ENCODE data around the gene CRYAA. TPM values are rescaled to one million over a fixed set of nuclear protein-coding genes. Genes with fewer than 3 reads are reported as not detected.
A peak's percentile ranks its signal among the peaks of the same experiment; 100 is the strongest.
"Not testable (repeated sequence)": the region's sequence is repeated elsewhere in the genome, so short reads cannot be mapped to it uniquely, and the experiment has no call there.

The CRYAA gene
- total and polyA plus RNA-seq, 2 of the 8 experiments (the other 6 are each of a cell fraction or from before 2014, with no cell fraction given), result not detected

- H3K79me1 ChIP-seq (ENCODE audit: low read depth, low read length); FAIRE-seq; POLR2A ChIA-PET (ENCODE audit: partially characterized antibody); H4K8ac ChIP-seq (ENCODE audit: extremely low read depth, insufficient read depth, low read length); H3K56ac ChIP-seq (replicated peaks; ENCODE audit: insufficient read length, low read depth, low read length); H3K14ac ChIP-seq (ENCODE audit: insufficient read length); DNase-seq (ENCODE audit: low read depth in 1 of 2, low spot score in 2 of 2); H3K4me1 ChIP-seq (replicated peaks in 1 of 4; ENCODE audit: control insufficient read depth in 3 of 4, insufficient read depth in 4 of 4, low read length in 3 of 4); H3K18ac ChIP-seq (ENCODE audit: extremely low read depth, low read length); H3K4ac ChIP-seq (replicated peaks; ENCODE audit: insufficient read length, low read depth, low read length); H3K4me3 ChIP-seq (ENCODE audit: extremely low read depth in 1 of 4, insufficient read depth in 2 of 4, low read depth in 3 of 4, low read length in 4 of 4); H2BK120ac ChIP-seq (replicated peaks; ENCODE audit: low read depth, low read length); H3K27ac ChIP-seq (ENCODE audit: low read depth, low read length); H3K4me2 ChIP-seq (ENCODE audit: insufficient read depth in 1 of 2, low read depth in 2 of 2, low read length in 2 of 2); H3K79me2 ChIP-seq (ENCODE audit: control insufficient read depth in 1 of 2, insufficient read depth in 2 of 2, low read length in 2 of 2); H3K9ac ChIP-seq (replicated peaks in 1 of 4; ENCODE audit: extremely low read depth in 1 of 4, low read depth in 3 of 4, low read length in 3 of 4); H3K36me3 ChIP-seq (ENCODE audit: control insufficient read depth in 2 of 4, insufficient read depth in 4 of 4, low read length in 3 of 4); H2BK15ac ChIP-seq (ENCODE audit: low read length); H4K91ac ChIP-seq (replicated peaks; ENCODE audit: insufficient read length, low read length); H2AK5ac ChIP-seq (ENCODE audit: low read depth, low read length); H4K20me1 ChIP-seq (replicated peaks in 1 of 2; ENCODE audit: control insufficient read depth in 1 of 2, insufficient read depth in 2 of 2, low read length in 2 of 2); H2BK12ac ChIP-seq (ENCODE audit: low read depth, low read length); H3K9me3 ChIP-seq (ENCODE audit: insufficient read depth in 2 of 2, low read depth in 1 of 2, low read length in 1 of 2); H3K23me2 ChIP-seq (ENCODE audit: low read depth, low read length); H4K5ac ChIP-seq (ENCODE audit: insufficient read length, low read depth, low read length); H2BK20ac ChIP-seq (ENCODE audit: low read length); CTCF ChIA-PET (ENCODE audit: partially characterized antibody); H3K27me3 ChIP-seq (replicated peaks in 1 of 4; ENCODE audit: control insufficient read depth in 3 of 4, extremely low read depth in 1 of 4, insufficient read depth in 3 of 4, low read length in 3 of 4); H2AFZ ChIP-seq (ENCODE audit: low read length); H2BK5ac ChIP-seq (ENCODE audit: low read depth, low read length): not testable (repeated sequence)
- WGBS, 2 experiments (ENCODE audit: extremely low coverage in 1 of 2, insufficient coverage in 1 of 2, insufficient read length in 1 of 2, insufficient replicate concordance in 2 of 2, low coverage in 1 of 2, low lambda C conversion rate in 2 of 2, missing lambda C conversion rate in 1 of 2), result no CpG with 5 or more reads among the region's 7 CpGs
- peak overlapping the region; percentile 92 for H3K23ac ChIP-seq (ENCODE audit: insufficient read length)
Observed at GRCh38 chr21:43187268-43187667, 18.5 kb downstream of the CRYAA start.
